PC-3 (cell line): ENCODE data around the gene CEP170. TPM values are rescaled to one million over a fixed set of nuclear protein-coding genes. Genes with fewer than 3 reads are reported as not detected.

Experiments
- ATAC-seq: fragments of 200-7000 bp; cut with Tn5 transposase; 2 replicates; pipeline ENCODE4 v1.9.1; 2020; ENCODE audit warnings: mild to moderate bottlenecking, moderate library complexity
- BruUV-seq: library from RNA; stranded (reverse); fragments of 400-500 nt; replicated peaks from 2 replicates; lab custom pipeline; 2021; lab: Mats Ljungman, UMichigan
- CTCF ChIA-PET: fragments of 300-600 bp; sonication (Branson Sonifier 250); formaldehyde crosslinking; loops from one replicate; lab custom pipeline; 2022; ENCODE audit warnings: antibody characterized with exemption; lab: Charles Lee
- POLR2A ChIA-PET: fragments of 300-600 bp; sonication (Branson Sonifier 250); formaldehyde crosslinking; loops from one replicate; lab custom pipeline; 2022; ENCODE audit warnings: antibody characterized with exemption; ENCODE audit not compliant: unreplicated experiment; lab: Charles Lee
- DNase-seq: peaks from one replicate; pipeline ENCODE4 v3.0.0-alpha.2; 2015
- H2AFZ ChIP-seq: fragments of 300-600 bp; sonication (generic); 2 replicates; pipeline ENCODE4 v1.6.0; 2016; ENCODE audit warnings: antibody characterized with exemption, low read length
- H3F3A ChIP-seq: fragments of 300-600 bp; sonication (generic); one replicate; pipeline ENCODE4 v1.6.0; 2017; ENCODE audit warnings: antibody characterized with exemption, low read length, control low read depth, mild to moderate bottlenecking; ENCODE audit not compliant: unreplicated experiment
- H3K27ac ChIP-seq: fragments of 300-600 bp; sonication (generic); 2 replicates; pipeline ENCODE4 v1.5.1; 2016; ENCODE audit warnings: mild to moderate bottlenecking, low read length
- H3K27me3 ChIP-seq: fragments of 300-600 bp; sonication (generic); 2 replicates; pipeline ENCODE4 v1.6.1; 2016; ENCODE audit warnings: low read length, mixed read lengths
- H3K36me3 ChIP-seq: fragments of 300-600 bp; sonication (generic); 2 replicates; pipeline ENCODE4 v1.6.1; 2016; ENCODE audit warnings: low read depth, mixed run types, low read length, mixed read lengths
- H3K4me1 ChIP-seq: fragments of 300-600 bp; sonication (generic); 2 replicates; pipeline ENCODE4 v1.5.1; 2016; ENCODE audit warnings: low read length; ENCODE audit not compliant: insufficient read depth
- H3K4me2 ChIP-seq: fragments of 300-600 bp; sonication (generic); 2 replicates; pipeline ENCODE4 v1.6.0; 2016; ENCODE audit warnings: low read length
- H3K4me3 ChIP-seq: fragments of 300-600 bp; sonication (generic); 2 replicates; pipeline ENCODE4 v1.5.1; 2016; ENCODE audit warnings: mild to moderate bottlenecking, low read length, mixed read lengths
- H3K79me2 ChIP-seq: fragments of 300-600 bp; sonication (generic); 2 replicates; pipeline ENCODE4 v1.6.1; 2017; ENCODE audit warnings: low read length, mixed read lengths
- H3K9ac ChIP-seq: fragments of 300-600 bp; sonication (generic); 2 replicates; pipeline ENCODE4 v1.6.0; 2016; ENCODE audit warnings: mild to moderate bottlenecking, low read length
- H3K9me2 ChIP-seq: fragments of 300-600 bp; sonication (generic); replicated peaks from 2 replicates; pipeline ENCODE4 v1.6.1; 2016; ENCODE audit warnings: mixed run types, low read length, mixed read lengths
- H3K9me3 ChIP-seq: fragments of 300-600 bp; sonication (generic); 2 replicates; pipeline ENCODE4 v1.6.1; 2016; ENCODE audit warnings: low read length, mixed read lengths
- H4K20me1 ChIP-seq: fragments of 300-600 bp; sonication (generic); 2 replicates; pipeline ENCODE4 v1.6.1; 2016; ENCODE audit warnings: low read length, mixed read lengths
- EZH2 ChIP-seq: fragments of 300-600 bp; sonication (generic); IDR thresholded peaks from one replicate; pipeline ENCODE4 v1.6.1; 2017; ENCODE audit warnings: antibody characterized with exemption, mild to moderate bottlenecking, low read length; ENCODE audit not compliant: unreplicated experiment
- EZH2phosphoT487 ChIP-seq: fragments of 300-600 bp; sonication (generic); IDR thresholded peaks from 2 replicates; pipeline ENCODE4 v1.6.1; 2018; ENCODE audit warnings: mild to moderate bottlenecking, antibody characterized with exemption, low read length, borderline replicate concordance
- intact Hi-C: fragments of 100-400 bp; cut with micrococcal nuclease; formaldehyde crosslinking; loops from 2 replicates; pipeline ENCODE4 v1.9.0; 2023
- total RNA-seq: library from RNA; depleted of rRNA; stranded (reverse); fragments of >200 nt; gene quantifications from 2 replicates; pipeline ENCODE4 v1.2.3, GENCODE V29; 2014
- TF ChIP-seq, protein P1 (sequence below): fragments of 300-600 bp; sonication (generic); conservative IDR thresholded peaks from 2 replicates; pipeline ENCODE4 v1.5.1; 2017; ENCODE audit warnings: antibody characterized with exemption, low read depth, mild to moderate bottlenecking, low read length

CEP170 gene
- total RNA-seq, 1 experiment from 2014 or later, result 65.3 TPM

DNA sequence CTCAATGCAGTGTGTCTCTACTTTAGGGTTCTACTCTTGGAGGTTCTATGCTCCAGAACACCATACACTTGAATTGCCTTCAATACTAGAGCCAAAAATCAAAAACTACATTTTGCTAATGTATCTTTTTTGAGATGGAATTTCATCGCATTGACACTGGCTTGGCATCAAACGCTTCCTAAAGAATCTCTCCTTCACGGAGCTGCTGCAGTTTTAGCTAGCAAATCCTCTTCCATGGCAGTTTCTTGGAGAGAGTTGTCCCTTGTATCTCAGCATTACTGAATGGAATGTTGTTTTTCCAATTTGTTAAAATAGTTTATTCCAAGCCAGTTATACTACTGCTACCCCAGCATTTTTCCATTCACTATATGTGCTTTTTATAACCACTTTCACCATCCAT is 18.4 kb upstream of the CEP170 start:
- H3K9ac ChIP-seq, result no peak overlapping the region
- H3F3A ChIP-seq, result peaks cover 4% of the 10 kb centered on the region
- 0 out of 2 replicates have a peak, but pooled peaks cover 11% of the 10 kb centered on the region for H3K9me3 ChIP-seq
- no peak overlapping the region for H3K27ac ChIP-seq
- BruUV-seq, result no TSS peak
- no peak overlapping the region for H2AFZ ChIP-seq
- DNase-seq, result no peak
- POLR2A ChIA-PET, result no interaction called here
- no peaks in the 10 kb centered on the region for H3K27me3 ChIP-seq
- H4K20me1 ChIP-seq, result no peaks in the 10 kb centered on the region
- peaks cover 16% of the 10 kb centered on the region for H3K79me2 ChIP-seq
- H3K4me3 ChIP-seq, result no peak overlapping the region
- peaks cover 53% of the 10 kb centered on the region for H3K36me3 ChIP-seq
- no peaks in the 10 kb centered on the region for H3K9me2 ChIP-seq
- peaks cover 16% of the 10 kb centered on the region for H3K4me1 ChIP-seq
- no peak overlapping the region for H3K4me2 ChIP-seq
- CTCF ChIA-PET, result no interaction called here
- intact Hi-C loops, result no loop called here
- TF ChIP-seq, protein P1, sequence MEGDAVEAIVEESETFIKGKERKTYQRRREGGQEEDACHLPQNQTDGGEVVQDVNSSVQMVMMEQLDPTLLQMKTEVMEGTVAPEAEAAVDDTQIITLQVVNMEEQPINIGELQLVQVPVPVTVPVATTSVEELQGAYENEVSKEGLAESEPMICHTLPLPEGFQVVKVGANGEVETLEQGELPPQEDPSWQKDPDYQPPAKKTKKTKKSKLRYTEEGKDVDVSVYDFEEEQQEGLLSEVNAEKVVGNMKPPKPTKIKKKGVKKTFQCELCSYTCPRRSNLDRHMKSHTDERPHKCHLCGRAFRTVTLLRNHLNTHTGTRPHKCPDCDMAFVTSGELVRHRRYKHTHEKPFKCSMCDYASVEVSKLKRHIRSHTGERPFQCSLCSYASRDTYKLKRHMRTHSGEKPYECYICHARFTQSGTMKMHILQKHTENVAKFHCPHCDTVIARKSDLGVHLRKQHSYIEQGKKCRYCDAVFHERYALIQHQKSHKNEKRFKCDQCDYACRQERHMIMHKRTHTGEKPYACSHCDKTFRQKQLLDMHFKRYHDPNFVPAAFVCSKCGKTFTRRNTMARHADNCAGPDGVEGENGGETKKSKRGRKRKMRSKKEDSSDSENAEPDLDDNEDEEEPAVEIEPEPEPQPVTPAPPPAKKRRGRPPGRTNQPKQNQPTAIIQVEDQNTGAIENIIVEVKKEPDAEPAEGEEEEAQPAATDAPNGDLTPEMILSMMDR, result no peak
- TF ChIP-seq EZH2, result no peak
- no peak for ATAC-seq

DNA sequence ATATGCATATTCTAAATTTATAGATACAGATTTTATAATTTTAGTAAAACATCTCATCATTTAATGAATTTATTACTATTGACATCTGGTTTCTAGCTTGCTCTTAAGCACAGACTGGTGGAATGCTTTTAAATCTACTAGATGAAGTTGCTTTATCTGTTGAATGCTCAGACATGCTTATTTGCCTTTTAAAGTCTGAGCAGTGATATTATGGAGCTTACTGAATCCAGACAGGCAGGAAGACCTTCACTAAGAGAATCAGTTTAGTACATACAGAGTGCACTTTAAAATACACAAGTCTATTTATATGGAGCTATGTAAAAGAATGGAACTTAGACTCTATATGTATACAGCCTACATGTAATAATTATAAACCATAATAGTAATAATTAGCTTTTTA is 17.3 kb upstream of the CEP170 start:
- POLR2A ChIA-PET, result no interaction called here
- Histone ChIP-seq H3K4me3 (no peak overlapping the region), H3K9me2 (no peaks in the 10 kb centered on the region), H3K9ac (no peak overlapping the region), H3F3A (peaks cover 15% of the 10 kb centered on the region), H3K36me3 (peaks cover 43% of the 10 kb centered on the region), H2AFZ (no peak overlapping the region), H3K9me3 (0 out of 2 replicates have a peak, but pooled peaks cover 4% of the 10 kb centered on the region), H3K79me2 (peaks cover 16% of the 10 kb centered on the region), H4K20me1 (no peaks in the 10 kb centered on the region), H3K4me2 (no peak overlapping the region), H3K27me3 (no peaks in the 10 kb centered on the region), H3K27ac (no peak overlapping the region), H3K4me1 (peaks cover 25% of the 10 kb centered on the region)
- TF ChIP-seq, protein P1, result no peak
- TF ChIP-seq EZH2 (no peak), EZH2phosphoT487 (no peak)
- BruUV-seq, result no TSS peak
- ATAC-seq (no peak), DNase-seq (no peak)
- intact Hi-C loops, result no loop called here
- CTCF ChIA-PET, result no interaction called here

DNA sequence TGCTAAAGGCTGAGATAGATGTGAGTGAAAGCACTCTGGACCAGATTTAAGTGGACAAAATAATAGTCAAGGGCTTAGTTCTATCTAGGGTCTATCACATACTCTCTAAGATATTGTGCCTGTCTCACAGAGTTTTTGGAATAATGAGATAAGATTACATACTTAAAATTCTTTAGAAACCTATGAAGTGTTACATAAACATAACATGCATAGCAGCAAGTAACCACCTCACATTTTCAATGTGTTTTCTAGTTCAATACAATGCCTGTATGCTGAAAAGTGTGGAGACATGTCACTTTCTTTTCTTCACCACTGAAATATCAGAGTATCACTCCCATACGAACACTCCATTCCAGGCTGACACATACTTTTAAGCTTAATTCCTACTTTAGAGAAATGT is 16.9 kb upstream of the CEP170 start:
- no peak for DNase-seq
- ATAC-seq, result no peak
- Histone ChIP-seq H3K27ac (no peak overlapping the region), H3K9me3 (no peaks in the 10 kb centered on the region), H4K20me1 (no peaks in the 10 kb centered on the region), H2AFZ (no peak overlapping the region), H3F3A (peaks cover 18% of the 10 kb centered on the region), H3K9me2 (no peaks in the 10 kb centered on the region), H3K4me2 (no peak overlapping the region), H3K9ac (no peak overlapping the region), H3K79me2 (peaks cover 16% of the 10 kb centered on the region), H3K4me3 (no peak overlapping the region), H3K36me3 (peaks cover 39% of the 10 kb centered on the region), H3K4me1 (peaks cover 29% of the 10 kb centered on the region), H3K27me3 (no peaks in the 10 kb centered on the region)
- no TSS peak for BruUV-seq
- TF ChIP-seq EZH2phosphoT487 (no peak), EZH2 (no peak)
- TF ChIP-seq, protein P1, result no peak
- intact Hi-C loops, result no loop called here
- CTCF ChIA-PET, result no interaction called here
- POLR2A ChIA-PET, result no interaction called here
